ENCODE data around the gene FILIP1L.

Gene FILIP1L

GRCh38 chr3:100114413-100115030 lies at the start of gene FILIP1L:
TSS of gene FILIP1L (minus strand) at chr3:100114501.
- DNase-seq: no peak

GRCh38 chr3:100163787-100164186 lies 49.5 kb upstream of the FILIP1L start:
- DNase-seq: peak; percentile 51

DNA sequence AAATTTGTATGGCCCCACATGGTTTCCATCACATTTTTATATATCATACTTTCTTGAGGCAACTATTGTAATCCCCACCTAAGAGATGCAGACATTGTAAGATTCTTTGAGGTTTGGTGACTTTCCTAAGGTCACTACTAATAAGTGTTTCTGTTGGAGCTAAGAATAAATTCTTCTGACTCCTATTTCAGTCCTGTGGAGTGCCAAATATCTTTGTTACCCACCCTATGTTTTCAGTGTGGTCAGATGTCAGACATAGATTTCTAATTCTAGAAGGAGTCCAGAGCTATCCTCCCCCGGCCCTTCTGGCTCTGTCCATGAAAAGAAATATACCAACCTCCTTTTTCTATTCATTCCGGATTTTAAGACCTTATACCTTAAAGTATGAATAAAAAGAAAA lies 46.2 kb upstream of the FILIP1L start:
- DNase-seq: no peak

DNA sequence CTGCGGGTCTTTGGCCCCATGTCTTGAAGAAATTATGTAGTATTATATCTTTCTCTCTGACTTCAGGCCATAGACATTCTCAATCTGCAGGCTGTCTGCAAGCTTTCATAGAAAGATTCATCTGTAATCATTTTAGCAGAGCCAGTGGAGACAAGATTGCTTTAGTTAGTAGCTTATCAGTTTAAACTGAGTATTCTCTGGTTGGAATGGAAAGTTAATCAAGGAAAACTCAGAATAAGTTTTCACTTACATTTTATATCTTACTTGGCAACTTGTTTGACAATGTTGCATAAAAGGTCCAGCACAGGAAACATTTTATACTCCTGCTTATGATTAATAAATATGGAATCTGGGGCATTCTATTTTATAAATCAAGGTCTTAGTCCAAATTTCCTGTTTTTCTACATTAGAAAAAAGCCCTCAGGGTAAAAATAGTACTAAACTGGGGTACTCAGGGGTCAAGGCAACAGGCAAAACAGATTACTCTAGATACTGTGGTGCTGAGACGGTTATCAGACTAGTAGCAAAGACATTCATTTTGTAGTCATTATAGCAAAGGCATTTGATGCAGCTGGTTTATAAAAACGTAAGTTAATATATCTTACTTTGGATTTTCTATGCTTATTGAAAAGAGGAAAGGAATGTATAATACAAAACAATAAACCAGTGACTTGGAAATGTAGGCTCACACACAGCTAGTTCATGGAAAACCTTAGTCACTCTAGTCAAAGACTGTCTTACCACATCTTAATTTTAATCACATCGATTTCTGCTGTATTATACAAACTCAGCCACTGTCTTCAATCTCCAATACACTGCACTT lies 45.2 kb upstream of the FILIP1L start:
- no peak for DNase-seq

GRCh38 chr3:100158918-100159330 lies 44.6 kb upstream of the FILIP1L start:
- peak; percentile 56 for DNase-seq

- no peak for DNase-seq
These were observed 43.4 kb upstream of the FILIP1L start for GRCh38 chr3:100157685-100158084.

- no peak for DNase-seq
These were observed 41.3 kb upstream of the FILIP1L start for GRCh38 chr3:100155590-100155989.

DNA sequence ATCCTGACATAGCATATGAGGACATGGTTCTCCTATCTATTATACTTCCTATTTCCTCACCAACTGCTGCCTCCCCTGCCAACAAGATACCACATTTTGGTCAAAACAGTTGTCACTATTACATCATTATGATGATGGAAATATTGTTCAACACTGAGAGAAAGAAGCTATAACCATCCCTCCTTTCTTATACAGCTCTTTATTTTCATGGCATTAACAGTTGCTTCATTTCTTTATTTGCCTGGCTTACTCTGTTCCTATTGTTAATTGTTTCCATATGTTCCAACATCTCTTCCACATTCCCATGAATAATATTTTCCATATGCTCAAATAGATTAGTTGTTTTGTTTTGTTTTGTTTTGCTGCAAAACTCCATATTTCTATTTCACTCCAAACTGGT lies 40.8 kb upstream of the FILIP1L start:
- DNase-seq: no peak

DNA sequence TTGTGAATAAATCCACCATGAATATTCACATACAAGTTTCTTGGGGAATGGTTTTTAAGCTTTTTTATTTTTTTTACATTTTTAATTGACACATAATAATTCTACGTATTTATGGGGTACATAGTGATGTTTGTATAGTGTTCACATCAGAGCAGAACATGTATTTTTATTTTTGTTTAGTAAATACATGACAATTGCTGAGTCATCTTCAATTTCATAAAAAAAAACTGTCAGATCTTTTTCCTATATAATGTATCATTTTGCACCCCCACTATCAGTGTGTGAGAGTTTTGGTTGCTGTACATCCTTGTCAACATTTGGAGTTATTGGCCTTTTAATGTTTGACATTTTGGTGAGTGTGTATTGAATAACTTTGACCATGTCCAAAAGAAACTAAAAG lies 39.9 kb upstream of the FILIP1L start:
- DNase-seq: no peak

DNA sequence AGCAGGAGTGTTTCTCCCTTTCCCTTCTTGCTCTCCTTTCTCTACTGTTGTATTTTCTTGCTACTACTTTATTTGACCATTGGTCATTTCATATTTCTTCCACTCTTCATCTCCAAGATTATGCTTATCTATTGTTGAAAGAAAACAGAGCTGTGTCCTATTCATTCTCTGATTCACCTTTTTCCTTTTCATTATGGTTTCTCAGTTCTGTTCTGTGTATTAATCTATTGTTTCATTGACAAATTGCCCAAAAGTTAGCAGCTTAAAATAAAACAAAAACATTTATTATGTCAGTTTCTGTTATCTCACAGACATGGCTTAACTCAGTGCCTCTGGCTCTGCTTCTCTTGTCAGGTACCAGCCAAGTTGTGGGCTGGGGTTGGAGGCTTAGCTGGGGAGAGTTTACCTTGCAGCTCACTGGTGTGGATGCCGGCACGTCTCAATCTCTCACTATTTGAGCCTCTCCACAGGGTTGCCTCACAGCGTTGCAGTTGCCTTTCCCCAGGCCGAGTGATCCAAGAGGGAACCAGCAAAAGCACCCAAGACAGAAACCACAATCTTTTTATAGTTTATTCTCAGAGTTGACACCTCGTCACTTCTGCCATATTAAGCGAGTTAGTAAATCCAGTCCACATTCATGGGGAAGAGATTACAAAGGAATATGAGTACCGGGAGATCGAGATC lies 36.9 kb upstream of the FILIP1L start:
- no peak for DNase-seq

- no peak for DNase-seq
These were observed 36.2 kb upstream of the FILIP1L start for GRCh38 chr3:100150473-100150872.

DNA sequence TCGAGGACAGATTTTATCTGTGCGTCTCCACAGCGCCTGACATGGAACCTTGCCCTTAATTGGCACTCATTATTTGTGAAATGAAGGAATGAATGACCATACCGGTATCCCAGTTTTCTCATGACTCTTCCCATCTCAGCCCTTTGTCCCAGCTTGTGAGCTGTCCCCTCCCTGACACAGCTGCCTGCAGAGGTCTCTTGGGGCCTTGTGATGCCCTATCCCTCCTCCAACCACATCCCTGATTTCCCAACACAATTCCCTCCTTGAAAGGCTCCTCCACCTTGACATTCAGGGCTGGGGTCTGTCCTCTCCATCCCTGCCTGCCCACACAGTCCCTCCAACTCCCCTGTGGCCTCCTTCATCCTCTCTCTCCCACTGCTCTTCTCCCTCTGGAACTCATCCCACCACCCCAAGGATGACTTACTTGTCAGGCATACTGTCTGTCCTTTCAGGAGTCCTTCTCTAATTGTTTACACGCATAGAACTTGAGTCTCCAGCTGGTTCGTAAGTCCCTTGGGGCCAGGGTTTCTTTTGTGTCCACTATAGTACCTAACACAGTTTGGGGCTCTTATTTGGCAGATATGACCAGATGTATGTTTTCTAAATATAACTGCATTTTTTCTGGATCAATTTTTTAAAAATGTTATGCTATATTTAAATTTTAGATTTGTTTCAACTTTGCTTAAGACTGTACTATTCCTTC lies 35.6 kb upstream of the FILIP1L start:
- DNase-seq: peak; percentile 14

- DNase-seq: peak; percentile 33
These were observed 34.8 kb upstream of the FILIP1L start for GRCh38 chr3:100149130-100149529.

GRCh38 chr3:100144255-100144866 lies 30.1 kb upstream of the FILIP1L start:
- no peak for DNase-seq

- no peak for DNase-seq
These were observed 27.3 kb upstream of the FILIP1L start for GRCh38 chr3:100141586-100141985.

GRCh38 chr3:100140976-100141375 lies 26.7 kb upstream of the FILIP1L start:
- DNase-seq: no peak

- no peak for DNase-seq
These were observed 22.6 kb upstream of the FILIP1L start for GRCh38 chr3:100136921-100137320.

DNA sequence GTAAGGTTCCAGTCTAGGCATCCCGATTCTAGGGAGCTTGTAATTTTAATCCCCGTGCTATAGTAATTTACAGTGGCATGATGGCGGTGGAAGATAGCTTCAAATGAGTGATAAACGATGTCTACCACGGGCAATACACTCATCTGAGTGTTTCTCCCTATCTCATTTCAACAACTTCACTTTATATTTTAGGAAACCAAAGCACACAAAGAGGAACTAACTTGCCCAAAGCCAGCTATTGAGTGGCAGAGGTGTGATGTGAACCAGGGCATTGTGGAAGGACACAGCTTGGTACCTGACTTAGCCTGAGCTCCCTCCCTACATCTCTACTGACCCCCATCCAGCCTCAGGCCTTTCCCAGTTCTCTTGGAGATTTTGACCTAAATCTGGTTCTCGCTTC lies 16.9 kb upstream of the FILIP1L start:
- DNase-seq: no peak

DNA sequence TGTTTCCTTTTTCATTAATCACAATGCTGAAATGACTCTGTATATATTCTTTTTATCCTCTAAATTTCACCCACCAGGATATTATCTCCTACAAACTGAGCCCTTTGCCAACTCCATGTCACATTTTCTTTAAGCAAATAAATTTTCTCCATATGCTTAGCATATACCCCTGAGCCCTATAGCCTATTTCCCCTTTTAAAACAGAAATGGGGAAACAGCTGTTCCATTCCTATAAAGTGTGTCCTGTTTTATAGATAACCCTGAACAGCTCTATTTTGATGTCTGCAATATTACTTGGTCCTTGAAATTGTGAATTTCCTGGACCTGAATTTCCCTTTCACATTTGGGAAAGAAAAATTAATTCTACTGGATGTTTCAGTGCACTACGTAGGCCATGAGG lies 15.6 kb upstream of the FILIP1L start:
- no peak for DNase-seq

GRCh38 chr3:100128565-100128964 lies 14.3 kb upstream of the FILIP1L start:
- no peak for DNase-seq

GRCh38 chr3:100127792-100128191 lies 13.5 kb upstream of the FILIP1L start:
- DNase-seq: no peak

GRCh38 chr3:100125161-100125938 lies 11.0 kb upstream of the FILIP1L start:
- DNase-seq: no peak

All from NCI-H82 (cell line).